A549 (cell line): ENCODE results near the gene HDAC7. TPM values are rescaled to one million over a fixed set of nuclear protein-coding genes. Genes with fewer than 3 reads are reported as not detected.

Source experiments
- ATAC-seq, 2 experiments: fragments of 200-7000 bp in 1 of 2; fragments of >200 bp in 1 of 2; cut with Nextera tagmentation in 1 of 2; cut with Tn5 transposase in 1 of 2; 3 replicates each; pipeline versions ENCODE4 v1.8.0 to v1.9.1; 2018 to 2020; ENCODE audit warnings: mild to moderate bottlenecking in 1 of 2, moderate library complexity in 1 of 2
- CTCF ChIA-PET: fragments of 300-600 bp; sonication (Branson Sonifier 250); formaldehyde crosslinking; extraction: SDS; loops from one replicate; lab custom pipeline; 2021; ENCODE audit warnings: antibody characterized with exemption, inconsistent platforms; lab: Yijun Ruan, JAX
- POLR2A ChIA-PET: fragments of 350-600 bp; formaldehyde crosslinking; extraction: SDS; loops from one replicate; lab custom pipeline; 2021; ENCODE audit warnings: antibody characterized with exemption, inconsistent platforms; lab: Yijun Ruan, JAX
- DNase-seq, 2 experiments: peaks; one replicate each; pipeline versions ENCODE4 v3.0.0 to v3.0.0-alpha.2; 2011 to 2016; ENCODE audit warnings: low read depth in 1 of 2, low spot score in 1 of 2
- FAIRE-seq: peaks from 2 replicates; lab custom pipeline; 2011; peaks lifted over from hg19 to GRCh38; lab: Jason Lieb, UNC
- H3K27ac ChIP-seq, 2 experiments: fragments of >200 bp; sonication (Bioruptor Twin); formaldehyde crosslinking; 3 replicates each; pipeline ENCODE4 v1.5.1; 2016 to 2017
- H3K4me1 ChIP-seq: fragments of >200 bp; sonication (Bioruptor Twin); formaldehyde crosslinking; 3 replicates; pipeline ENCODE4 v1.6.1; 2016
- H3K4me2 ChIP-seq: fragments of >200 bp; sonication (Bioruptor Twin); formaldehyde crosslinking; 3 replicates; pipeline ENCODE4 v1.6.1; 2016
- H3K4me3 ChIP-seq: fragments of >200 bp; sonication (Bioruptor Twin); formaldehyde crosslinking; 3 replicates; pipeline ENCODE4 v1.5.1; 2016
- H3K9me3 ChIP-seq: fragments of >200 bp; sonication (Bioruptor Twin); formaldehyde crosslinking; 3 replicates; pipeline ENCODE4 v1.6.1; 2016
- BCL3 ChIP-seq: fragments of >200 bp; sonication (Bioruptor Twin); formaldehyde crosslinking; IDR thresholded peaks from 3 replicates; pipeline ENCODE4 v1.6.1; 2016
- BHLHE40 ChIP-seq: IDR thresholded peaks from 2 replicates; pipeline ENCODE4 v1.6.1; 2012; ENCODE audit warnings: low read depth, low read length, inconsistent platforms
- CBX8 ChIP-seq: fragments of 200-600 bp; sonication (generic); IDR thresholded peaks from 2 replicates; pipeline ENCODE4 v1.6.1; 2016
- CHD2 ChIP-seq: fragments of 150-350 bp; IDR thresholded peaks from 2 replicates; pipeline ENCODE4 v1.6.1; 2014; ENCODE audit warnings: low read length; ENCODE audit not compliant: partially characterized antibody
- CHD4 ChIP-seq: fragments of 200-600 bp; sonication (generic); IDR thresholded peaks from 2 replicates; pipeline ENCODE4 v1.6.1; 2016; ENCODE audit warnings: antibody characterized with exemption, mild to moderate bottlenecking, borderline replicate concordance
- CTCF ChIP-seq: fragments of >200 bp; sonication (Bioruptor Twin); formaldehyde crosslinking; IDR thresholded peaks from 3 replicates; pipeline ENCODE4 v1.5.1; 2016
- ESRRA ChIP-seq: fragments of 150-350 bp; IDR thresholded peaks from 2 replicates; pipeline ENCODE4 v1.6.1; 2014; ENCODE audit warnings: mild to moderate bottlenecking, low read length, borderline replicate concordance
- FOXS1 ChIP-seq: fragments of 250-450 bp; sonication (Bioruptor Pico); IDR thresholded peaks from 2 replicates; pipeline ENCODE4 v1.5.0; 2020; ENCODE audit warnings: mild to moderate bottlenecking, moderate library complexity
- HDAC2 ChIP-seq: fragments of 200-600 bp; sonication (generic); IDR thresholded peaks from 2 replicates; pipeline ENCODE4 v1.6.1; 2016
- HEYL ChIP-seq: fragments of 250-450 bp; sonication (Bioruptor Pico); IDR thresholded peaks from 2 replicates; pipeline ENCODE4 v1.8.0; 2021; ENCODE audit warnings: mild to moderate bottlenecking, moderate library complexity
- HOXA7 ChIP-seq: fragments of 250-450 bp; sonication (Bioruptor Pico); IDR thresholded peaks from 2 replicates; pipeline ENCODE4 v1.5.0; 2020; ENCODE audit warnings: mild to moderate bottlenecking, moderate library complexity
- KDM1A ChIP-seq: fragments of 200-600 bp; sonication (generic); IDR thresholded peaks from 2 replicates; pipeline ENCODE4 v1.6.1; 2016; ENCODE audit warnings: low read depth, mild to moderate bottlenecking
- MAFK ChIP-seq: fragments of 450-650 bp; IDR thresholded peaks from 2 replicates; pipeline ENCODE4 v1.6.1; 2014; ENCODE audit not compliant: partially characterized antibody
- MYC ChIP-seq: IDR thresholded peaks from 2 replicates; pipeline ENCODE4 v1.6.1; 2012; ENCODE audit warnings: mild to moderate bottlenecking, inconsistent platforms, low read length, improper control_type of control experiment, borderline replicate concordance
- PBX3 ChIP-seq: IDR thresholded peaks from 2 replicates; pipeline ENCODE4 v1.6.1; 2012
- REST ChIP-seq: fragments of 200-600 bp; sonication (generic); IDR thresholded peaks from 2 replicates; pipeline ENCODE4 v1.6.1; 2016; ENCODE audit warnings: antibody characterized with exemption, mild to moderate bottlenecking, moderate library complexity
- RFX5 ChIP-seq: fragments of 450-650 bp; IDR thresholded peaks from 2 replicates; pipeline ENCODE4 v1.7.1; 2014; ENCODE audit warnings: antibody characterized with exemption, mild to moderate bottlenecking, moderate library complexity
- RNF2 ChIP-seq: fragments of 200-600 bp; sonication (generic); IDR thresholded peaks from 2 replicates; pipeline ENCODE4 v1.6.1; 2016; ENCODE audit warnings: low read depth, mild to moderate bottlenecking, antibody characterized with exemption, moderate library complexity, borderline replicate concordance
- SREBF2 ChIP-seq: fragments of 450-650 bp; IDR thresholded peaks from 2 replicates; pipeline ENCODE4 v1.6.1; 2014; ENCODE audit warnings: mild to moderate bottlenecking, moderate library complexity
- ZFP36 ChIP-seq: fragments of 450-650 bp; IDR thresholded peaks from 2 replicates; pipeline ENCODE4 v1.6.1; 2014; ENCODE audit warnings: borderline replicate concordance; ENCODE audit not compliant: partially characterized antibody
- ZSCAN20 ChIP-seq: fragments of 250-450 bp; sonication (Bioruptor Pico); IDR thresholded peaks from 2 replicates; pipeline ENCODE4 v1.8.0; 2022; ENCODE audit warnings: mild to moderate bottlenecking, moderate library complexity
- WGBS: methylation state at CpG from one replicate; pipeline ENCODE4 v1.1.6; 2017; ENCODE audit errors: missing lambda C conversion rate; 5-methylcytosine and 5-hydroxymethylcytosine counted together
- polyA plus RNA-seq, 4 experiments: library from polyadenylated mRNA; depleted of rRNA in 3 of 4; stranded (reverse); fragments of >200 nt; fragmentation: RNase III in 1 of 4; extraction: RNeasy Plus Mini Kit Qiagen cat#74134 plus additional on column Dnase treatment in 1 of 4; gene quantifications; 2 replicates in 3 of 4; 3 replicates in 1 of 4; pipeline ENCODE4 v1.2.3, GENCODE V29; 2011 to 2017

Gene HDAC7
- polyA plus RNA-seq, 2 of the 4 experiments (the other 2 are of a cell fraction) = 17.2 to 36.0 TPM

GRCh38 chr12:47785036-47785886 is 34.4 kb downstream of the HDAC7 start:
- WGBS = 91% methylated on average over 13 of the region's 15 CpGs
- CTCF ChIA-PET = interaction anchor here (0.7 to 59.0 kb wide), 8 partner anchors 6 to 54 kb away, joined by 3 to 1532 read pairs (median 16); partner anchors contain the start of genes ENDOU and RAPGEF3

GRCh38 chr12:47783821-47784819 is 35.6 kb downstream of the HDAC7 start:
- no peak overlapping the region for H3K4me2 ChIP-seq
- no peak for ATAC-seq
- POLR2A ChIA-PET = no interaction called here
- no peaks in the 10 kb centered on the region for H3K9me3 ChIP-seq
- no peak for TF ChIP-seq ZFP36
- no peak for TF ChIP-seq HEYL (CRISPR knock-in tag)
- no peak for TF ChIP-seq HOXA7 (CRISPR knock-in tag)
- no peak for TF ChIP-seq FOXS1
- no peak for TF ChIP-seq BCL3
- no peak for TF ChIP-seq CTCF
- no peak for TF ChIP-seq KDM1A
- no peak for TF ChIP-seq HDAC2
- no peak for TF ChIP-seq CHD4
- no peak for TF ChIP-seq ZSCAN20 (CRISPR knock-in tag)
- no peak for TF ChIP-seq MYC
- no peak for TF ChIP-seq CBX8
- no peak for TF ChIP-seq REST
- TF ChIP-seq SREBF2 = no peak
- TF ChIP-seq BHLHE40 = no peak
- no peak for TF ChIP-seq RFX5
- TF ChIP-seq MAFK = no peak
- no peak for TF ChIP-seq CHD2
- no peak for TF ChIP-seq RNF2
- no peak for TF ChIP-seq ESRRA
- FAIRE-seq = no peak
- CTCF ChIA-PET = interaction anchor here (1.0 to 59.0 kb wide), 4 partner anchors 10 to 55 kb away, joined by 4 to 1532 read pairs (median 702); partner anchors contain the start of genes ENDOU, RAPGEF3 and SLC48A1
- H3K4me1 ChIP-seq = peaks cover under 1% of the 10 kb centered on the region; the same call in 2 of the 3 replicates
- no peak overlapping the region for H3K27ac ChIP-seq
- WGBS = 93% methylated on average over 20 of the region's 20 CpGs
- no peak for DNase-seq
- H3K4me3 ChIP-seq = no peak overlapping the region

More at GRCh38 chr12:47785036-47785886, 34.4 kb downstream of the HDAC7 start:
- POLR2A ChIA-PET = interaction anchor here (1.1 kb wide), 1 partner anchor 45 kb away, joined by 3 read pairs; no protein-coding TSS in a partner anchor
- Histone ChIP-seq H3K27ac (no peak overlapping the region), H3K4me3 (no peak overlapping the region), H3K4me1 (no peaks in the 10 kb centered on the region), H3K9me3 (no peaks in the 10 kb centered on the region), H3K4me2 (no peak overlapping the region)
- no peak for TF ChIP-seq PBX3
- no peak for FAIRE-seq
- ATAC-seq = no peak
- DNase-seq = no peak
